Astrocyte (in vitro differentiated cells and primary cell): ENCODE results near the gene PRSS53. TPM values are rescaled to one million over a fixed set of nuclear protein-coding genes. Genes with fewer than 3 reads are reported as not detected.

Experiments used
- DNase-seq: peaks from one replicate; pipeline ENCODE4 v3.0.0-alpha.2; 2010; ENCODE audit warnings: low read depth
- FAIRE-seq: peaks from 2 replicates; lab custom pipeline; 2011; peaks lifted over from hg19 to GRCh38; lab: Jason Lieb, UNC
- H2AFZ ChIP-seq: 2 replicates; pipeline ENCODE4 v1.6.0; 2012; ENCODE audit warnings: low read depth, low read length, inconsistent platforms
- H3K27ac ChIP-seq: 2 replicates; pipeline ENCODE4 v1.5.1; 2011; ENCODE audit warnings: low read depth, low read length, inconsistent platforms
- H3K27me3 ChIP-seq: 2 replicates; pipeline ENCODE4 v1.6.0; 2011; ENCODE audit warnings: low read length, inconsistent platforms; ENCODE audit not compliant: insufficient read depth
- H3K36me3 ChIP-seq: 2 replicates; pipeline ENCODE4 v1.5.1; 2011; ENCODE audit warnings: low read length, inconsistent platforms; ENCODE audit not compliant: insufficient read depth
- H3K4me1 ChIP-seq: 2 replicates; pipeline ENCODE4 v1.5.1; 2011; ENCODE audit warnings: low read length, inconsistent platforms; ENCODE audit not compliant: insufficient read depth
- H3K4me2 ChIP-seq: 2 replicates; pipeline ENCODE4 v1.6.0; 2012; ENCODE audit warnings: low read length, inconsistent platforms
- H3K4me3 ChIP-seq: 2 replicates; pipeline ENCODE4 v1.5.1; 2011; ENCODE audit warnings: low read depth, mild to moderate bottlenecking, low read length, inconsistent platforms; ENCODE audit not compliant: insufficient read depth
- H3K79me2 ChIP-seq: 2 replicates; pipeline ENCODE4 v1.6.0; 2012; ENCODE audit warnings: mild to moderate bottlenecking, low read length, inconsistent platforms; ENCODE audit not compliant: insufficient read depth
- H3K9ac ChIP-seq: 2 replicates; pipeline ENCODE4 v1.6.0; 2012; ENCODE audit warnings: mild to moderate bottlenecking, low read length, inconsistent platforms
- H3K9me3 ChIP-seq: 2 replicates; pipeline ENCODE4 v1.5.1; 2012; ENCODE audit warnings: low read depth, mild to moderate bottlenecking, low read length, inconsistent platforms; ENCODE audit not compliant: insufficient read depth
- H4K20me1 ChIP-seq: 2 replicates; pipeline ENCODE4 v1.6.0; 2012; ENCODE audit warnings: low read length, inconsistent platforms; ENCODE audit not compliant: insufficient read depth
- H3K27ac Mint-ChIP-seq: one replicate; pipeline ENCODE4 v1.8.0; 2021; ENCODE audit warnings: mild to moderate bottlenecking, mixed read lengths; ENCODE audit not compliant: unreplicated experiment
- H3K27me3 Mint-ChIP-seq: one replicate; pipeline ENCODE4 v1.8.0; 2021; ENCODE audit warnings: low read depth, mixed read lengths; ENCODE audit not compliant: unreplicated experiment
- H3K36me3 Mint-ChIP-seq: one replicate; pipeline ENCODE4 v1.8.0; 2021; ENCODE audit warnings: low read depth, mixed read lengths; ENCODE audit not compliant: unreplicated experiment
- H3K4me1 Mint-ChIP-seq: one replicate; pipeline ENCODE4 v1.8.0; 2021; ENCODE audit warnings: low read depth, mixed read lengths; ENCODE audit not compliant: unreplicated experiment
- H3K4me3 Mint-ChIP-seq: one replicate; pipeline ENCODE4 v1.8.0; 2021; ENCODE audit warnings: mild to moderate bottlenecking, moderate library complexity, mixed read lengths; ENCODE audit not compliant: unreplicated experiment
- H3K9me3 Mint-ChIP-seq: one replicate; pipeline ENCODE4 v1.8.0; 2021; ENCODE audit warnings: mild to moderate bottlenecking, mixed read lengths; ENCODE audit not compliant: unreplicated experiment
- CTCF ChIP-seq: IDR thresholded peaks from 2 replicates; pipeline ENCODE4 v1.5.1; 2011; ENCODE audit warnings: low read depth, mild to moderate bottlenecking, inconsistent platforms, low read length, moderate library complexity; ENCODE audit not compliant: insufficient read depth
- EZH2 ChIP-seq: IDR thresholded peaks from 2 replicates; pipeline ENCODE4 v1.6.1; 2012; ENCODE audit warnings: mild to moderate bottlenecking, low read length, inconsistent platforms; ENCODE audit not compliant: insufficient read depth
- total RNA-seq: library from RNA; stranded (reverse); gene quantifications from 2 replicates; pipeline ENCODE4 v1.2.1, GENCODE V29; 2021

PRSS53 gene
- total RNA-seq, 1 donor from 2014 or later, result 7.1 TPM

- H3K4me2 ChIP-seq, result no peak overlapping the region
- H3K27ac ChIP-seq, result no peak overlapping the region
- FAIRE-seq, result no peak
- H3K27me3 ChIP-seq, result no peaks in the 10 kb centered on the region
- H3K79me2 ChIP-seq, result no peaks in the 10 kb centered on the region
- H3K4me3 ChIP-seq, result no peak overlapping the region
- no peaks in the 10 kb centered on the region for H4K20me1 ChIP-seq
- no peaks in the 10 kb centered on the region for H3K9me3 ChIP-seq
- Mint-ChIP-seq H3K9me3 (peaks cover 2% of the 10 kb centered on the region), H3K36me3 (peaks cover 14% of the 10 kb centered on the region), H3K4me3 (no peak overlapping the region), H3K27ac (no peak overlapping the region), H3K27me3 (peaks cover 6% of the 10 kb centered on the region), H3K4me1 (peaks cover 4% of the 10 kb centered on the region)
- DNase-seq, result no peak
- no peaks in the 10 kb centered on the region for H3K36me3 ChIP-seq
- H3K4me1 ChIP-seq, result peaks cover 16% of the 10 kb centered on the region
- no peak for TF ChIP-seq CTCF
- TF ChIP-seq EZH2, result no peak
- no peak overlapping the region for H3K9ac ChIP-seq
- no peak overlapping the region for H2AFZ ChIP-seq
Observed at GRCh38 chr16:31131841-31132271, 43.1 kb upstream of the PRSS53 start.

GRCh38 chr16:31131416-31131815, 42.7 kb upstream of the PRSS53 start:
- Mint-ChIP-seq H3K9me3 (peaks cover 2% of the 10 kb centered on the region), H3K27me3 (peaks cover 6% of the 10 kb centered on the region), H3K4me3 (no peak overlapping the region), H3K4me1 (peaks cover 4% of the 10 kb centered on the region), H3K27ac (no peak overlapping the region), H3K36me3 (peaks cover 14% of the 10 kb centered on the region)
- no peak for DNase-seq
- Histone ChIP-seq H3K27me3 (no peaks in the 10 kb centered on the region), H3K4me1 (peaks cover 16% of the 10 kb centered on the region), H3K9me3 (no peaks in the 10 kb centered on the region), H3K79me2 (no peaks in the 10 kb centered on the region), H3K36me3 (no peaks in the 10 kb centered on the region), H3K4me2 (no peak overlapping the region), H2AFZ (no peak overlapping the region), H4K20me1 (no peaks in the 10 kb centered on the region), H3K9ac (no peak overlapping the region), H3K27ac (no peak overlapping the region), H3K4me3 (no peak overlapping the region)
- no peak for TF ChIP-seq EZH2
- no peak for TF ChIP-seq CTCF
- no peak for FAIRE-seq

- H3K27me3 Mint-ChIP-seq, result peaks cover 6% of the 10 kb centered on the region
- no peak overlapping the region for H3K9ac ChIP-seq
- H4K20me1 ChIP-seq, result no peaks in the 10 kb centered on the region
- no peaks in the 10 kb centered on the region for H3K36me3 ChIP-seq
- no peaks in the 10 kb centered on the region for H3K79me2 ChIP-seq
- FAIRE-seq (no peak), DNase-seq (no peak)
- H3K27ac ChIP-seq, result no peak overlapping the region
- TF ChIP-seq EZH2 (no peak), CTCF (no peak)
- no peak overlapping the region for H3K4me2 ChIP-seq
- H3K36me3 Mint-ChIP-seq, result peaks cover 17% of the 10 kb centered on the region
- no peak overlapping the region for H3K27ac Mint-ChIP-seq
- H3K4me1 Mint-ChIP-seq, result peaks cover 3% of the 10 kb centered on the region
- H2AFZ ChIP-seq, result no peak overlapping the region
- H3K4me3 ChIP-seq, result no peak overlapping the region
- H3K9me3 Mint-ChIP-seq, result peaks cover 2% of the 10 kb centered on the region
- H3K4me3 Mint-ChIP-seq, result no peak overlapping the region
- H3K9me3 ChIP-seq, result no peaks in the 10 kb centered on the region
- peaks cover 16% of the 10 kb centered on the region for H3K4me1 ChIP-seq
- H3K27me3 ChIP-seq, result no peaks in the 10 kb centered on the region
Observed at GRCh38 chr16:31130899-31131298, 42.2 kb upstream of the PRSS53 start.
